Measurements from ENCODE around the gene SIAE. TPM values are rescaled to one million over a fixed set of nuclear protein-coding genes. Genes with fewer than 3 reads are reported as not detected.
"Not testable (repeated sequence)": the region's sequence is repeated elsewhere in the genome, so short reads cannot be mapped to it uniquely, and the experiment has no call there.

Gene SIAE
- total RNA-seq, 1 donor from 2014 or later: 9.7 TPM

- DNase-seq: no peak
Measured at GRCh38 chr11:124623861-124624525, 49.5 kb downstream of the SIAE start.

- peak; percentile 90 for DNase-seq
Measured at GRCh38 chr11:124622531-124623451, 50.7 kb downstream of the SIAE start, which contains the start of gene TBRG1. TSS of gene TBRG1 (plus strand) at chr11:124622864. CDS start at chr11:124623084, 220 bp downstream.

GRCh38 chr11:124618863-124619262, 54.7 kb downstream of the SIAE start:
- DNase-seq: no peak

- DNase-seq: no peak
Measured at GRCh38 chr11:124612567-124613246, 60.8 kb downstream of the SIAE start.

DNA sequence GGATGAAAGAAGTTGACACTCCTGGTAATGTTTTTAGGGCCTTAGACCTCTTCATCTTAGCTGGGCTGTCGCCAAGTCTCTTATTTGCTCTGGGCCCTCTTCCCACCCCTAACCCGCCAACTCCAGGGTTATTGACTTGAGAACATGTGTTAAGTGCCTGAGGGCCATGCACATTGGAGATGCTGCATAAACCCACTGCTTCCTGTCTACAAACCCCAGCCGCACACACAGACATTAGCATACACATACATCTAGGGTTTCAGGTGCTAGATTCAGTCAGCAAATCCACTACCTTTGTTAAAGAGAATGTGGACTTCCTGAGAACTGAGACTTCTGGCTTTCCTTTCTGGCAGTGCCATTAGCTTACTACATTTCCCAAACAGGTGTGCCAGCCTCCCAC, 61.5 kb downstream of the SIAE start:
- no peak for DNase-seq

DNA sequence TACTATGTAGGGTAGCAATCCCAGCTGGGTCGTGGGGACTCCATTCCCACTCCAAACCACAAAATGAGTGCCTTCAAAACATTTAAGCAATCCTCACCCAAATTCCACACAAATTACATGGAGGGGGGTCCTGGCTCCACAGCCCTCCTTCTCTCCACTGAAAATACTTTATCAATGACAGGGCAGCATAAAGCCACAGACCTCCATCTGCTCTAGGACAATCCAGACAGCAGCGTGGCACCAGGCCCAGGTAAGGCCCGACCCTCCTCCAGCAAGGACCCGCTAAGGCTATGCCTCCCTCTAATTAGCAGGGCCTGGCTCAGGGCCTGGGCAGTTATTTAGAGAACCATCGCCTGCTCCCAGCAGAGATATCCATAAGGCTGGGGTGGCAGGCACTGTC, 62.5 kb downstream of the SIAE start, which contains the start of gene PANX3:
Gene PANX3 (plus strand): TSS at position 365 of the 400 bp plus-strand sequence. CDS start 129 bp downstream, outside the sequence.
- DNase-seq: no peak

- DNase-seq: no peak
Measured at GRCh38 chr11:124610295-124610694, 63.2 kb downstream of the SIAE start.

DNA sequence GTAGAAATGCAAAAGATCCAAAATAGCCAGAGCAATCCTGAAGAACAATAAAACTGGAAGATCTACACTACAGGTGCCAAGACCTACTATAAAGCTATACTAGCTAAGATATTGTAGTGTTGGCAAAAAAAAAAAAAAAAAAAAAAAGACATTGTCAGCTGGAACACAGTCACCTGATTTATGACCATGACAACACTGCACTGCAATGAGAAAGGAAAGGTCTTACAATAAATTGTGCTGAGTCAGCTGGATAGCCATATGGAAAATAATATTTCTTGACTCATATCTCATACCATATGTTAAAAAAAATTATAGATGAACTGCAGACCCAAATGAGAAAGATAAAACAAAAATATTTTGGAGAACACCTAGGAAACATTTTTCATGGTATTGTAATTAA, 65.4 kb downstream of the SIAE start:
- DNase-seq: no peak

DNA sequence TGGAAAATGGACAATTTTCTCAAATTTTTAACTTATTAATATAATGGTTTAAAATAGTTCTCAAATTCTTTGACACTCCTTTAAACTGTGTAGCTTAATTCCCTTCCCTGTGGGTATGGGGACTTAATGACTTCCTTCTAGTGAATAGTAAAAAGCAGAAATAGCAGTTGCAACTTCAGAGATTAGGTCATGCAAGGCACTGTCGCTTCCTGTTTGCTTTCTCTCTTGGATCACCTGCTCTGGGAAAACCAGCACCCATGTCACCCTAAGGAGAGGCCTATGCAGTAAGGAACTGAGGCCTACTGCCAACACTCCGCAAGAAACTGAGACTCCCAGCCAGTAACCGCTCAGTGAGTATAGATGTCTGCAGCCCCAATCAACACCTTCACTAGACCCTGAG, 67.8 kb downstream of the SIAE start:
- no peak for DNase-seq

DNA sequence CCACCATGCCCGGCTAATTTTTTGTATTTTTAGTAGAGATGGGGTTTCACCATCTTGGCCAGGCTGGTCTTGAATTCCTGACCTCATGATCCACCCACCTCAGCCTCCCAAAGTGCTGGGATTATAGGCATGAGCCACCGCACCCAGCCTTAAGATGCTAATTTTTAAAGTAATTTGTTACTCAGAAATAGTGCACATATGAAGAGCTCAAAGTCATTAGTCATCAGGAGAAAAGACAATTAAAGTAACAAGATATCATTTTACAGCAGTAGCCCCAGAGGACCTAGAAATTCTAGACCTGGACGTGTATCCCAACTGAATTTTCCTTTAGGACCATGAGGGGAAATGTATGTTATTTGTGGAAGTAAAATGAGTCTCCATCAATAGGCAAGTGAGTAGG, 70.8 kb downstream of the SIAE start:
- not testable (repeated sequence) for DNase-seq

GRCh38 chr11:124602193-124602592, 71.3 kb downstream of the SIAE start:
- no peak for DNase-seq

GRCh38 chr11:124600621-124601320, 72.8 kb downstream of the SIAE start:
- DNase-seq: no peak

DNA sequence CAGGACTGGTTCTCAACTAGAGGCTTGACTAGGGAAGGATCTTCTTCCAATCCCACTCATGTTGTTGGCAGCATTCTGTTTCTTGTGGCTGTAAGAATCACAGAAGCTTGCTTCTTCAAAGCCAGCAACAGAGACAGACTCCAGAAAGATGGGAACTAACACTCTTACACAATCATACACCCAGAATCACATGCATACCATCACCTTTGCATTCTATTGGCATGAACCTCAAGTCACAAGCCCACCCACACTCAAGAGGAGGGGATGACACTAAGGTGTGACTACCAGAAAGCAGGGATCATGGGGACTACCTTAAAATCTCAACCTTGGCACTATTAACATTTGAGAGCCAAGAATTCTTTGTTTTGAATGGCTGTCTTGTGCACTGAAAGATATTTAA, 75.9 kb downstream of the SIAE start:
- no peak for DNase-seq

DNA sequence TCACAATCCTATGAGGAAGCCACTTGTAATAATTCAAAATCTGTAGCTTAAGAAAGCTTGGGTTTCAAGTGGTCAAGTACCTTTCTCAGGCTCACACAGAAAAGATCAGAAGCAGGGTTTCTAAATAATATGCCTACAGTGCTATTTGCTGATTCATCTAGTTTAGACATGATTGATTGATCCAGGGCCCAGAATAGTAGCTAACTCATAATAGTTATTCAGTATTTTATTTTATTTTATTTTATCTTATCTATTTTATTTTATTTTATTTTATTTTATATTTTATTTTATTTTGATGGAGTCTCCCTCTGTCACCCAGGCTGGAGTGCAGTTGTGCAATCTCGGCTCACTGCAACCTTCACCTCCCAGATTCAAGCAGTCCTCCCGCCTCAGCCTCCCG, 78.2 kb downstream of the SIAE start:
- no peak for DNase-seq

GRCh38 chr11:124592627-124593026, 80.9 kb downstream of the SIAE start:
- no peak for DNase-seq

DNA sequence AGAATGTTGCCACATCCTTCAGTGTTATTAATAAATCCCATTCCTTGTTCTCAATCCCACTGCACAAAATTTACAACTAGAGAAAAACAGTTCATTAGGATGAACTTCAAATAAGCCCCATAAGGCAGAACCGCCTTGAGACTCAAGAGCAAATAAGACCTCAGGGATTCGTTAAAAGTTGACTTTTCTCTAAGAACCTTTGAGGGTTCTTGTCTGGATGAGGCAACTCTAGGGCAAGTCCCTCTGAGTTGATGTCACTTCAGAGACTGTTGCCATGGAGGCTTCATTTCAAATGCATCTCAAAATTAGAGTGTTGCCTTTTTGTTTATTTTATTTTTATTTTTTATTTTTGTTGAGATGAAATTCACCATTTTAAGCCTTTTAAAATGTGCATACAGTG, 82.1 kb downstream of the SIAE start:
- DNase-seq: no peak

- no peak for DNase-seq
Measured at GRCh38 chr11:124586238-124586860, 87.2 kb downstream of the SIAE start.

DNA sequence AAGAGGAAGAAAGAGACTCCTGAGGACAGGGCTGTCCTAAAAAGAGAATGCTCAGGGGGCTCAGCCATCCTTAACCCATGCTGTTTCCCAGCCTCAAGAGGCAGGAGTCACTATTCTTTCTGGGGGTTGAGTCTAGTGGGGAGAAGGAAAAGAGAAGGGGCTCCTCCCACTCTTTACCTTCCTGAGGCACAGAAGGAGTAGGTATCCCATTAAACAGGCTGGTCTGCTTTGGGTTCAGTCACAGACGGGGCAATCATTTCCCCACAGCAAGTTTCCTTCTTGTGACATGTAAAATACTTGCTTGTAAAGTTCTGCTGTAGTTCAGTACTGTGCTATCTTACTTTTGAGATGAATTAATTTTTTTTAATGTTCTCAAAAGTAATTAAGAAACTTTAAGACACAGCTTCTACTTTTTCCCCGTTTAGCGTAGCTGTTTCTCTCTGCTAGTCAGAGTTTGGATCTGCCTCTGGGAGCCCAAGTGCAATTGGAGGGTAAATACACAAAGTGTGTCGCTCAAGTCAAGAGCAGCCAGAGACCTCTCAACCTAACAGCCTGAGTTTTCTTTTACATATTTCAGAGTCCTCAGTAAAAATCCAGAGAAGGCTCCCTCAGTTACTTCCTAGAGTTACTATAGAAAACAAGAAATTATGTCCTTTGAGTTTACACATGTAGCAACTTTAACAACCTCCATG, 88.7 kb downstream of the SIAE start:
- no peak for DNase-seq

DNA sequence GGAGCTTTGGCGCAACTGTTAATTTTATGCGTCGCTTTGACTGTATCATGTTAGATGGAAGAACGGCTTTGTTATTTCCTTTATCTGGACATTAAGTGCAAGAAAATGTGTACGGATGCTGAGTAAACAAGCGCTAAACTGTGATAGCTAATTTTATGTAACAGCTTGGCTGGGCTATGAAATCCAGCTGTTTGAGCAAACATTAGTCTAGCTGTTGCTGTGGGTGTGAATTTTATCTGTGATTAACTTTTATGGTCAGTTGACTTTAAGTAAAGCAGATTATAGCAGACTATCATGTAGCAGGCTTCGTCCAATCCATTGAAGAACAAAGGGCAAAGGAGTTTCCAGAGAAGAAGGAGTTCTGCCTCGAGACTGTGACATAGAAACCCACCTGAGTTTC, 89.8 kb downstream of the SIAE start:
- DNase-seq: no peak

Data from occipital lobe (tissue), 2 donors.